ENCODE results near the gene BRD8.
"Not testable (repeated sequence)": the region's sequence is repeated elsewhere in the genome, so short reads cannot be mapped to it uniquely, and the experiment has no call there.

The BRD8 gene

DNA sequence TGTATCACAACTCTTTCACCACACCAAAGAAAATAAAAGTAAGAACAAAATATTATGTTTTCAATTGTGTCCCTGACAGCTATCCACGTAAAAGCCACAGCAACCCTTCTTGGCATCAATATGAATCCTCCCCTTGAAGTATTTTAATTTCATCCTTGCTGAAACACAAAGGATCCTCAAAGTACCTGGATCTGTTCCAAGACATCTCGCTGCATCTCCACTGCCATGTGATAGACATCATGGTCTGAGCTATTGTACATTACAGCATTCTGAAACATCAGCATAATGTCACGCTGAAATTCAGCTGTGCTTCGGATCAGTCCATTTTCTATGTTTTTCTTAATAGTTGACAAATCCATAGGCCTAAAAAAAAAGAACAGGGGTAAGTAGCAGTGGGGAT lies 17.7 kb downstream of the BRD8 start:
- DNase-seq = no peak

DNA sequence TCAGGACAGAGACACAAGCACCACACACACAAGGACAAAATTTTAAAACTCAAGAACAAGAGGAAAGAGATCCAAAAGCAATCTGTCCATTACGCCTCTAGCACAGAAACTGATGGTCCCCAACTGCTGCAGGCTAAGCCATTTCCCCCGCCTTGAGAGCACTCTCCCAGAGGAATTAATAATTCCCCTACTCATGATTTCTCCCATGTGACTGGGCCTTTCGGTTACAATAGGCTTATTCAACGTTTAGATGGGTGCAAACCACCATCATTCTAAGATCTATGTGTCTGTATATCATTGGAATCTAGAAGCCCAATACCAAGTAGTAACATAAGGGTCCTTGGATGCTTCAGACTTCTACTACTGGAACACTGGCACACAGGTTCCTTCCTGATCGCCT lies 18.8 kb downstream of the BRD8 start:
- DNase-seq = no peak

DNA sequence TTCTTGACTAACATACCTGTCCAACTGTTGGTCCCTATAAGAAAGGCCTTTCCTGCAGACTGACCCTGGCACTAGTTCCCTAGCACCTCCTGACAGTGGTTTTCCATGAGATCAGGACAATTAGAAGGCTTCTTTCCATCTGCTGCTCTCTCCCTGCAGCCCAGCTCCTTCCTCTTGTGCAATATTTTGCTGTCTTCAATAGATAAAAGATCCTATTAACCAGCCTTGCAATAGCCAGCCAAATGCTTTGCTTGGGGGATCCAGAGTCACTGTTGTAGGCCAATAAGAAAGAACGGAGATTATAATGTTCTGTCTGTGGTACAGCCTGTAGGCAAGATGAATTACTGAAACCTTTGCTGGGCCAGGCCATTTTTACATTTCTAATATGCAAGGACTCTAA lies 20.8 kb downstream of the BRD8 start:
- DNase-seq = no peak

DNA sequence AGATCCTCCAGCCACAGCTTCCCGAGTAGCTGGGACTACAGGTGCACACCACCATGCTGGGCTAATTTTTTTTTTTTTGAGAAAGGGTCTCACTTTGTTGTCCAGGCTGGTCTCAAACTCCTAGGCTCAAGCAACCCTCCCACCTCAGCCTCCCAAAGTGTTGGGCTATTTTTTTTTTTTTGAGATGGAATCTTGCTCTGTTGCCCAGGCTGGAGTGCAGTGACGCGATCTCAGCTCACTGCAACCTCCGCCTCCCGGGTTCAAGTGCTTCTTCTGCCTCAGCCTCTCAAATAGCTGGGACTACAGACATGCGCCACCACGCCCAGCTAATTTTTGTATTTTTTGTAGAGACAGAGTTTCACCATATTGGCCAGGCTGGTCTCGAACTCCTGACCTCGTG lies 22.5 kb downstream of the BRD8 start:
- not testable (repeated sequence) for DNase-seq

DNA sequence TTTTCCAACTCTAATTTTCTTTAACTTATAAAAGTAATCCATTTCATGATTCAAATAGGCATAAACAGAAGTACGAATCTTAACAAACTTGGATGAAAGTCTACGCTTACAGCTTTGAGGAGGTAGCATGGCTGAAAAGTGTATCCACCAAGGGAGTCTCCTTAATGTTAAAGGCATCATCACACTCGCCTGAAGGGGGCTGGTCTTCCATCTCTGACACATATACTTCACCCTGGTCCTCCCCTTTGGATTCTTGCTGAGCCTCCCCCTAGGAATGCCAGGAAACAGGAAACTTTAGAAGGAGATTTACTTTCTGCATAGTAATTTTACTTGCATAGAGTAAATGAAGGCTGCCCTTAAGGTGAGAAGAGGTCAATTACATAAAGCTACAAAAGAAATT lies 28.9 kb downstream of the BRD8 start:
- no peak for DNase-seq

DNA sequence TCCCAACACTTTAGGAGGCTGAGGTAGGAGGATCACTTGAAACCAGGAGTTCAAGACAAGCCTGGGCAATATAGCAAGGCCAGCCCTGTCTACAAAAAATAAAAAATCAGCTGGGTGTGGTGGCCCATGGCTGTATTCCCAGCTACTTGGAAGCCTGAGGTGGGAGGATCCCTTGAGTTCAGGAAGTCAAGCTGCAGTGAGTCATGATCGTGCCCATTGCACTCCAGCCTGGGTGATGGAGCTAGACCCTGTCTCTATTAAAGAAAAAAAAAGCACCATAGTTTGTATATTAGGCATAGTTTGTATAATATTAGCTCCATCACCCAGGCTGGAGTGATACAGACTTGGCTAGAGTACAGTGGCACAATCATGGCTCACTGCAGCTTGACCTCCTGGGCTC lies 29.6 kb downstream of the BRD8 start:
- no peak for DNase-seq

DNA sequence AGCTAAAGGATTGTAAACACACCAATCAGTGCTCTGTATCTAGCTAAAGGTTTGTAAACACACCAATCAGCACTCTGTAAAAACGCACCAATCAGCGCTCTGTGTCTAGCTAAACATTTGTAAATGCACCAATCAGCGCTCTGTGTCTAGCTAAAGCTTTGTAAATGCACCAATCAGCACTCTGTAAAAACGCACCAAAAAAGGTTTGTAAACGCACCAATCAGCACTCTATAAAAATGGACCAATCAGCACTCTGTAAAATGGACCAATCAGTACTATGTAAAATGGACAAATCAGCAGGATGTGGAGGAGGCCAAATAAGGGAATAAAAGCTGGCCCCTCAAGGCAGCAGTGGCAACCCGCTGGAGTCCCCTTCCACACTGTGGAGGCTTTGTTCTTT lies 34.9 kb downstream of the BRD8 start:
- DNase-seq = not testable (repeated sequence)

DNA sequence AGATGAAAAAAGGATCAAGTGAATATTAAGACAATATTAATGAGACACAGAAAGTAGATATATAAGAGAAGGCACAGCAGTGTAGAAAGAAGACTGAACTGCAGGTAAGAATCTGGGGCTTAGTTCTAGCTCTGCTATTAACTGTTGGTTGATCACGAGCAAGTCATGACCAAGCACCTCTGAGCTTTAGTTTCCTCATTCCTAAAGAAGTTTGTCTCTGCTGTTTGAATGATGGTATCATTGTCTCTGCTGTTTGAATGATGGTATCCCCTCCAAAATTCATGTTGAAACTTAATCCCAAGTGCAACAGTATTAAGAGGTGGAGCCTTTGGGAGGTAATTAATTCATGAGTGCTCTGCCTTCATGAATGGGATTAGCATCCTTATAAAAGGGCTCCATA lies 36.7 kb downstream of the BRD8 start:
- DNase-seq = no peak

DNA sequence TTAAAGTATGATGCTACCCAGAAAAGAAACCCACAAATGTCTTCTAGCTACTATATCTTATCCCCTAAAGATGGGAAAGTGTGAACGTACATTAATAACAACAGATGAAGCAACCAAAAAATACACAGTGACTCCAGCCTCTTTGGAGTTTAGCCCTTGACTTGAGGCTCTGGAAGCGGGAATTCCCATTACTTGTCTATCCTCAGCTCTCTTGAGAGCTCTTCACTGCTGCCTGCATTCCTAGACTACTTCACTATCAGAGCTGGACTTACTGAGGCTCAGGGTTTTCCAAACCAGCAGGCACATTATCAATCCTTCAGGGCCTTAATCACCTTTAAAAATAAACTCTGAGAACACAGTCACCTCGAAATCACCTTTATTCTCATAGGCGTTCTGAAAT lies 38.2 kb downstream of the BRD8 start:
- DNase-seq = no peak

DNA sequence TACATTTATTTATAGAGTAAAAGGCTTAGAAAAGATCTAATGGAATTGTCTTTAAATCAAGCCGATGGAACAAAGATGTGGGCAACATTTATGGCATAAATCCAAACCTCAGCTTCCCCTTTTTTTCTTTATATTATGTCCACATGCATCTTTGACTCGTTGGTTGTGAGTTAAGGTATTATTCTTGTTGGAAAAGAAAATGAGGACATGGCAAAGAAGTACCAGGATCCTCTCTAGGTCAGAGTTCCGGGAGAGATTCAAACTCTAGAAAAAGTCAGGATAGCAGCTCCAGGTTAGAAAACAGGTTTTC lies 38.7 kb downstream of the BRD8 start:
- DNase-seq = no peak

DNA sequence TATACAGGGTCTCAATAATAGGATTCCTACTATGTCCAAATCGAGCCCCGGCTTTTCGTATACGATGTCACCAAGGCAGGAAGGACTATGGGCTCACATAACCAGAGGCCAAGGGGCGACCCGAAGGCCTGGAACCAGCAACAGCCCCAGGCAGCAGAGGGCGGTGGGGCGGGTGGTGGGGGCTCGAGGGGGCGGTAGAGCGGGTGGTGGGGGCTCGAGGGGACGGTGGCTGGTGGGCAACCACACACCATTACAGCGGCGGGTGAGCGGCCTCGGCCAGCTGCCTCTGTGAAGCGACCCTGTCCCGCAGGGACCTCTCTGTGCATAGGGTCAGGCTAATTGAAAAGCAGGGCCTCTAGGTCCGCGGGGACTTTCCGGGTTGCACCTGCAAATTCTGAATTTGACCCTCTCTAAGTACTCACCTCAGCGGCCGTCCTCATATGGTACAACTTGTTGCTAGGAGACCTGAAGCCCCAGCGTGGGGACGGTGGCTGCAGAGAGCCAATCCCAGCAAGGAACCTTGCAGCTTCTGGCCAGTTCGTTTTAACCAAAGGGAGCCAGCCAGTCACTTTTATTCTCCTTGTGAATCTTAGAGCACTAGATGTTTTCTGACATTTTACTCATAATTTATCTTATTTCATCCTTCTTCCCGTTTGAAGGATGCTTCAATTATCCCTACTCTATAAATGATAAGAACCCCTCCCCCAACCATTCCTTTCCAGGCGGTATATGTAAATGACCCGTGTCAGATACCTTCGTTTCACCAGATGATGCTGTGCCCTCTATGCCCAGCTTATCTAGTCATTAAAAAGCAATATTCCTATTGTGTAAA lies 39.3 kb downstream of the BRD8 start, which contains the start of gene NME5:
NME5 (minus strand) TSS at position 480 of the 832 bp plus-strand sequence. CDS start 648 bp downstream, outside the sequence.
- no peak for DNase-seq

DNA sequence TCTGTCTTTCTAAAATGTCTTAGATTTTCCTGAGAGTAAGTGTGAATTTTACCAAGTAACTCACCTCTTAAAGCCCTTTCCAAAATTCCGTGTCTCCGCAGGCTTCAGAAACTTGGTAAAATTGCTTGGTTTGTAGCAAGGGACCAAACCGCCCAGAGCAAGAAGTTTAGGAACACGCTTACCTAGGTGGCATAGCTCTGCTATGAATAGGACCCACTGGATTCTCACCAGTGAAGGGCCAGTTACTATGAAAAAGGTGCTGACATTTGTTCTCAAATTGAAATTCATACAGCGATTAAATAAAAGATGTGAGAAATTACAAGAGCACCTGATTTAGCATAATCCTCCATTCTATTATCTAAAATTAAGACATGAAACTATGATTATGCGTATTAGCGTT lies 45.9 kb downstream of the BRD8 start:
- DNase-seq = no peak

DNA sequence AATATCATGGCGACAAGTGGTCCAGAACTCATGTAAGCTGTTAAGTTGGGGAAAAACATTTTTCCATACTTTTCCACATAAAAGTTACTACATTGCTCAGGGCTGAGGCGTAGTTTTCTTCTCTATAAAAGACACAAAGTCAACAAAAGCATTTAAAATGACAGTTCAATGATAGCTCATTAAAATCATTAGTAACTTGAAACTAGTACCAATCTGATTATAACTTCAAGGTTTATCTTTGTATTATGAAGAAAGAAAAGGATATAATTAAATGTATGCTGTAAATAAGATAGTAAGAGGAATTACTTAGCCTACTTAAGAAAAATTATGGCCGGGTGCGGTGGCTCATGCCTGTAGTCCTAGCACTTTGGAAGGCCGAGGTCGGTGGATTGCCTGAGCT lies 49.1 kb downstream of the BRD8 start:
- DNase-seq = no peak

DNA sequence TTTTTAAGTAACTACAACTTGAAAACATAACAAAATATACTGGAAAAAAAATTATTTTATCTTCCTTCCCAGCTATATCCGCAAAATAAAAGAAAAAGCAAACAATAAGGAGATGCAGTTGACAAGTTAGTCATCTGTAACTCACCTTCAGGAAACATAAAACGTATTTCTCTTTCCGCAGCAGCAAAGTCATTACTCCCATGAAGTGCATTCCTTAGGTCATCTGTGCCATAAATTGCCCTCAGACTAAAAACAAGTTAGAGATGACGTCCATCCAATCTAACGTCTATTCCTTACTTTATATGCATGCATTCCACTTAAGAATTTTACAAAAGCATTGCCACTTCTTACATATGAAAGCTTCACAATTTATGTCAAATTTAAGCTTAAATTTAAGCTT lies 50.1 kb downstream of the BRD8 start:
- no peak for DNase-seq

DNA sequence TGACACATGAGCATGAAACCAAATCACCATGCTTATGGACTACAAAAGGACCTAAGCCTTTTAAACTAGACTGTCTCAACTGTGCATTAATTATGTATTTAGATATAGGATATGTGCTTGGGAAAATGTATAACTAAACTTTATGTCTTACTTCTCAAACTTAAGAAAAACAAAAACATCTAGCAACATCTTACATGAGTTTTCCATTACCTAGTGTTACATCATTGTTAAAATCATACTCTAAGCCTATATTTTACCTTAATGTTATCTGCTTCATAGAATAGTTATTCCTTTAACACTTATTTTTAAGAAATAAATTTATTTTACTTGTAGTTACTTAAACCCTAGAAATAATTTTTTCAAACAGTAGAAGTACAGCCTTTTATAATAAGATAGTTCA lies 63.2 kb downstream of the BRD8 start:
- DNase-seq = no peak

DNA sequence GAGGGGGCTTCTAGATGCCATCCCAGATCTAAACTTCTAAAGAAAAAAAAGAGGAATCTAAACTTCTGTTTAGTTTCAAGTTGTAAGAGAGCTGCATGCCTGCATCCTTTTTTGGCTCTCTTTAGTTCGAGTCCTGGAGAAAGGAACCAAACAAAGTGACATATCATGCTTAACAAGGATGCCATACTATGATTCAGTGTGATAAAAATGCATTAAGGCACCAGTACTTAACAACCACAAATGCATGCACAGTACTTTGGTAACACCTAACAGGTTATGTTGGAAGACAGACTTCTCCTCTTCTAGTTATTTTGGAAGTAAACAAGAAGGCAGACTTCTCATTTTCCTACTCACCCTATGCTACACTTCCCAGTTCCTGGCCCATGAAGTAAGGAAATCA lies 66.5 kb downstream of the BRD8 start:
- DNase-seq = no peak

DNA sequence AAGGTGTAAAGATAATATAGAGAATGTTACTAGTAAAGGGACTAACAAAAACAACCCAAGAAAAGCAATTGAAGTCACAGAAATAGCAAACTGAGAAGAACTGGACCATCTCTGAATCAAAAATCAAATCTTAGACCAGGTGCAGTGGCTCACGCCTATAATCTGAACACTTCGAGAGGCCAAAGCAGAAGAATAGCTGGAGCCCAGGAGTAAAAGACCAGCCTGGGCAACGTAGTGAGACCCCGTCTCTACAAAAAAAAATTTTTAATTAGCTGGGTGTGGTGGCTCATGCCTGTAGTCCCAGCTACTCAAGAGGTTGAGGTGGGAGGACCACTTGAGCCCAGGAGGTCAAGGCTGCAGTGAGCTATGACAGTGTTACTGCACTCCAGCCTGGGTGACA lies 67.2 kb downstream of the BRD8 start:
- no peak for DNase-seq

DNA sequence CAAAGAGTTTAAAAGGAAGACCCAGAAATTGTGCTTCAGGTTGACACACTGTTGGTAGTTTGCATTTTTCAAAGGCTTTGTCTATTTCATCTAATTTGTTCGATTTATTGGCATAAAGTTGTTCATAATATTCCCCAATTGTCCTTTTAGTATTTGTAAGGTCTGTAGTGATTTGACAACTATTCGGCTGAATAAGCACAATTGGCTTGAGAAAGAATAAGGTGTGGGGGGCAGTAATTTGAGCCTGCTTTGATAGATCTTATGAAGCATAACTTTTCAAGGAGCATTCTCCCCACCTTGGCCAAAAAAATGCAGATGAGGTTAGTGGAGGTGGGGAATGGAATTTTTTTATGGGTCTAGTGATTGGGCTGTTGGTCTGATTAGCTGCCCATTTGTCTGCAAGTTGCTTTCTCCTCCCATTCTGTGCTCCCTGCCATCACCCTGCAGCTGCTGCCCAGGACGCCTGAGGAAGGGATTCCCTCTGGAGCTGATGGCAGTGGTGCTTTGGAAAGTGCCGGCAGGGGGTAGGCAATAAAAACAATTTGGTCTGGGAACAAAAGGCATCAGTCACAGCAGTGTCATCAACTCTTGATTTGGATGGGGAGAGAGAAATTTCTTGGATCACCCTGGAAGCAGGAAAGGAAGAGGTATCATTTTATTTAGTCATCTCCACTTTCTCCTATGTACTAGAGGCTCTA lies 68.0 kb downstream of the BRD8 start:
- DNase-seq = no peak

DNA sequence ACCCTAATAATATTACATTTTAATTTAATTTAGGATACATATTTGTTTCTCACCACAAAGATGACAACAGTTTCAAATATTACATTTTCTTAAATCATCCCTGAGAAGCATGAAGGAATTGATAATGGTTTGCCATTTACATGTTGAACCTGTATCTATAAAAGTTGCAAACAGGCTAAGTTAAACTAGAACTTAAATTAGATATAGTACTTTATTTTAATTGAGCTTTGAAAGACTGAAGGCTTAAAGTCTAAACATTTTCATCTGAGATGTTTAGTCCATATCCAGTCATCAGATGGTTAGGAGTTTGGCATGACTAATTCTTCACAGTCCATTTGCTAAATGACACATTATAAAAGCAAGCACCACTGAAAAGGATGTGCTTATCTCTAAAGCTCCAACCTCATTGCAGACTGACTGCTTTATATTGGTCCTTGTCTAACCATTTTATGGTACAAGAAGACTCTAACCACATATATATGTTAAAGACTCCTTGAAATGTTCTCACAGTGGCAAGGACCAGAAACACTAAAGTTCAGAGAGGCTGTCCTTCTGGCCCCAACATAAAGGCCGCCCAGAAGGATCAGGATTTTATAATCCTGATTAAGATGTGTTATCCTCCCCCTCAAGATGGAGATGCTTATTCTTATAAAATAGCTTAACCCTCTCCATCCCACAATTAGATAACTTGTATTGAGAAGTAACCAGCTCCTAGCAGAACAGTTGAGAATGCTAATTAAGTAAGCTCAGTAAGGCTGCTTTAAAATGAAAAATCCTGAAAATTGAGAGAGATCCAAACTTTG lies 68.8 kb downstream of the BRD8 start:
- DNase-seq = no peak

DNA sequence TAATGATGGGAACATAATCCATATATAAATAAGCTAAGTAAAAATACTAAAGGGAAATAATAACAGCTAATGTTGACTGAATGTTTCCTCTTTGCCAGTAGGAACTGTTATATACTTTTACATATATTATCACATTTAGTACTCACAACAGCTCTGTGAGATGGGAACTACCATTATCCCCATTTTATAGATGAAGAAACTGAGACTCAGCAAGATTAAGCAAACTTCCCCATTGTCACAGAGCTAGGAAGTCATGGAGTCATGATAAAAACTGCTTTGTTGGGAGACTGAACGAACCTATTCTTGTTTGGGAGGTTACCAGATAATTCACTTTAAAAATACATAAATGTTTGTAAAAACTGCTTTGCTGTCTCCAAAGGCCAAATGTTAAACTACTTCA lies 71.2 kb downstream of the BRD8 start:
- no peak for DNase-seq

DNA sequence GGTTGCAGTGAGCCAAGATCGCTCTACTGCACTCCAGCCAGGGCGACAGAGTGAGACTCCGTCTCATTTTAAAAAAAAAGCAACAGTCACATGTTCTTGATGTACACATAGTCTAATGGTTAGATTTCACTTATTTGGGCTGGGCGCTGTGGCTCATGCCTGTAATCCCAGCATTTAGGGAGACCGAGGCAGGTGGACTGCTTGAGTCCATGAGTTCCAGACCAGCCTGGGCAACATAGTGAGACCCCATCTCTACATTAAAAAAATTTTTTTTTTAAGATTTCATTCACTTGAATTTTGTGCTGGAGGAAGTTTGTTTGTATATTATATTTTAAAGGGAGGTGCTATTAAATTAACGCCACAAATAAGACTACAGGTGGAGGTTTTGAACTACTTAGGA lies 72.7 kb downstream of the BRD8 start:
- no peak for DNase-seq

DNA sequence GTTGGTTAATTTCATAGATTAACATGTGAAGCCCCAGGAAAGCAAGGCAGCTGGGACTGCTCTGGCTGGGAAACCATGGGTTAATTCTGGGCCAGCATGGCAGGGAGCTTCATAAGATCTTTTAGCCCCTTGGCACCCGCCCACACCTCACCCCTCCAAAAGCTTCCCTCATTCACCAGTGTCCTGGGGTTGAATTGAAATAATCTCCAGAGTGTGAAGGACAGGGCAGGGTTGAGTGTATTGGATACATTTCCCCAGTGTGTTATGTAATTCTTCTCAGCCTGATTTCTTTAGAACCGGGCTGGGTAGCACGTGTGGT lies 75.2 kb downstream of the BRD8 start:
- no peak for DNase-seq

DNA sequence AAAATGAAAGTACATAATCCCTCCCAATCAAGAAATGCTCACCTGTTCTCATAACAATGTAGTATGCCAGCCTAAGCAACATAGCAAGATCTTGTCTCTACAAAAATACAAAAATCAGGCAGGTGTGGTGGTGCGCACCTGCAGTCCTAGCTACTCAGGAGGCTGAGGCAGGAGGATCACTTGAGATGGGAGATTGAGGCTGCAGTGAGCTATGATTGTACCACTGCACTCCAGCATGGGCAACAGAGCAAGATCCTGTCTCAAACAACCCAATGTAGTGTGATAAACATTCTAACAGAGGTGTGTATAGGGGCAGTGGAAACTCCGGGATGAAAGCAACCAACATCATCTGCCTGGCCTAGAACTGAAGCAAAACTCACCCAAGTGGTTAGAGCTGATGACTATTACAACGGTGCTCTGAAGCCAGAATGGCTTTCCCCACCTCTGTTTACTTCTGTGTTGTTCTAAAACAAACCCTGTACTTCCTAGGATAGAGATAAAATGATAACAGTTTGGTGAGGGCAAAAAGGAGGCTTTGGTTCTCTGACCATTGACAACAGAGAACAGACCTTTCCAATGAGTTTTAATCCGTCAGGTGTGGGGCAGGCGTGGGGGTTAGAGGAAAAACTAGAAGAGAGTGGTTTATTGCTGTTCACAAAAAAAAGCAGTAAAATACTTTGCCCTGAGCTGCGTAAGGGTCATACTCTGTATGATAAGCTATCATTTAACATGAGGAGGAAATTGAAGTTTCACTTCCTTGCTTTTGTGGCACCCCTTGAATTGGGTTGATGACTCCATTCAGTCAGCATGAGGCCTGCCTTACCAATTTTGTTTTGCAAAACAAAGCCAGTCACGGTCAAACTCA lies 75.7 kb downstream of the BRD8 start:
- DNase-seq = no peak
